ENCODE measurements around the gene FRG1.
"Not testable (repeated sequence)": the region's sequence is repeated elsewhere in the genome, so short reads cannot be mapped to it uniquely, and the experiment has no call there.

FRG1 gene

DNA sequence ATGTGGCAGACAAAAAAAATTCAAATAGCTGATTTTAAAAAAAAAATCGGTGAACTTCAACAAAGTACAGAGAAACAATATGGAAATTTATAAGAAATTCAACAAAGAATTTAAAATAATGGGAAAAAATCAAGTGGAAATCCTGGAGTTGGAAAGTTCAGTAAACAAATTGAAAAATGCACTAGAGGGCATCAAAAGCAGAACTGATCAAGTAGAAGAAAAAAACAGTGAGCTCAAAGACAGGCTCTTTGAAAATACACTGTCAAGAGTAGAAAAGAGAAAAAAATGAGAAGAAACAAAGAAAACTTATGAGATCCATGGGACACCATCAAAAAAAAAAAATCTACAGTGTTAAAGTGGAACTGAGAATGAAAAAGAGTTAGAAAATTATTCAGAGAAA is 19.6 kb upstream of the FRG1 start:
- TF ChIP-seq, protein P1, sequence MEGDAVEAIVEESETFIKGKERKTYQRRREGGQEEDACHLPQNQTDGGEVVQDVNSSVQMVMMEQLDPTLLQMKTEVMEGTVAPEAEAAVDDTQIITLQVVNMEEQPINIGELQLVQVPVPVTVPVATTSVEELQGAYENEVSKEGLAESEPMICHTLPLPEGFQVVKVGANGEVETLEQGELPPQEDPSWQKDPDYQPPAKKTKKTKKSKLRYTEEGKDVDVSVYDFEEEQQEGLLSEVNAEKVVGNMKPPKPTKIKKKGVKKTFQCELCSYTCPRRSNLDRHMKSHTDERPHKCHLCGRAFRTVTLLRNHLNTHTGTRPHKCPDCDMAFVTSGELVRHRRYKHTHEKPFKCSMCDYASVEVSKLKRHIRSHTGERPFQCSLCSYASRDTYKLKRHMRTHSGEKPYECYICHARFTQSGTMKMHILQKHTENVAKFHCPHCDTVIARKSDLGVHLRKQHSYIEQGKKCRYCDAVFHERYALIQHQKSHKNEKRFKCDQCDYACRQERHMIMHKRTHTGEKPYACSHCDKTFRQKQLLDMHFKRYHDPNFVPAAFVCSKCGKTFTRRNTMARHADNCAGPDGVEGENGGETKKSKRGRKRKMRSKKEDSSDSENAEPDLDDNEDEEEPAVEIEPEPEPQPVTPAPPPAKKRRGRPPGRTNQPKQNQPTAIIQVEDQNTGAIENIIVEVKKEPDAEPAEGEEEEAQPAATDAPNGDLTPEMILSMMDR (IDR thresholded peaks at IDR 0.05; ENCODE audit: unreplicated experiment in 3 of 3) = no peak
- Mint-ChIP-seq H3K9me3 (peaks cover 55% of the 10 kb centered on the region), H3K27me3 (ENCODE audit: low read depth) (no peaks in the 10 kb centered on the region), H3K27ac (no peak overlapping the region), H3K4me3 (no peak overlapping the region), H3K36me3 (ENCODE audit: low read depth) (peaks cover 2% of the 10 kb centered on the region), H3K4me1 (no peaks in the 10 kb centered on the region)

GRCh38 chr4:189926742-189927141 is 13.9 kb upstream of the FRG1 start:
- not testable (repeated sequence) for H3K4me1 Mint-ChIP-seq; H3K27me3 Mint-ChIP-seq (ENCODE audit: low read depth); H3K27ac Mint-ChIP-seq; H3K36me3 Mint-ChIP-seq (ENCODE audit: low read depth); H3K4me3 Mint-ChIP-seq
- H3K9me3 Mint-ChIP-seq = peaks cover 44% of the 10 kb centered on the region

- H3K9me3 Mint-ChIP-seq = peaks cover 9% of the 10 kb centered on the region
- no peaks in the 10 kb centered on the region for H3K27me3 Mint-ChIP-seq (ENCODE audit: low read depth)
- peak overlapping the region; percentile 83 to 98 (median 96) for H3K4me3 Mint-ChIP-seq
- TF ChIP-seq, protein P1 (IDR thresholded peaks at IDR 0.05; ENCODE audit: unreplicated experiment in 3 of 3) = no peak
- peaks cover 20% of the 10 kb centered on the region for H3K4me1 Mint-ChIP-seq
- peak overlapping the region; percentile 33 to 95 (median 92) for H3K27ac Mint-ChIP-seq
- H3K36me3 Mint-ChIP-seq (ENCODE audit: low read depth) = peaks cover 23% of the 10 kb centered on the region
These were observed 356 bp downstream of the FRG1 start for GRCh38 chr4:189941005-189941450.

GRCh38 chr4:189942412-189942811 is 1.7 kb downstream of the FRG1 start:
- not testable (repeated sequence) for H3K27me3 Mint-ChIP-seq (ENCODE audit: low read depth); H3K9me3 Mint-ChIP-seq
- peaks cover 29% of the 10 kb centered on the region for H3K36me3 Mint-ChIP-seq (ENCODE audit: low read depth)
- H3K4me1 Mint-ChIP-seq = peaks cover 20% of the 10 kb centered on the region
- peak overlapping the region in 1 of 3 experiments; percentile 27 for H3K27ac Mint-ChIP-seq
- H3K4me3 Mint-ChIP-seq = peak overlapping the region; percentile 67 to 84 (median 82)

DNA sequence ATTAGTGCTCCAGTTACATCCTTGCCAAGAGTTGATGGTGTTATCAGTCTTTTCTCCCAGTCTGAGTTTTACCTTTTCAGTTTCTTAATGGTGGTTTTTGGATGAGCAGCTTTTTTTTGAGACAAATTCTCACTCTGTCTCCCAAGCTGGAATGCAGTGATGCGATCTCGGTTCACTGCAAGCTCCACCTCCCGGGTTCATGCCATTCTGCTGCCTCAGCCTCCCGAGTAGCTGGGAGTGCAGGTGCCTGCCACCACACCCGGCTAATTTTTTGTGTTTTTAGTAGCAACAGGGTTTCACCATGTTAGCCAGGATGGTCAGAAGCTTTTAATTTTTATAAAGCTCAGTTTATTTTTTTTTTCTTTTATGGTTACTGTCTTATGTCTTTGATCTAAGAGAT is 3.4 kb downstream of the FRG1 start:
- peaks cover 33% of the 10 kb centered on the region for H3K36me3 Mint-ChIP-seq (ENCODE audit: low read depth)
- peaks cover 20% of the 10 kb centered on the region for H3K4me1 Mint-ChIP-seq
- H3K9me3 Mint-ChIP-seq; H3K27me3 Mint-ChIP-seq (ENCODE audit: low read depth); H3K4me3 Mint-ChIP-seq; H3K27ac Mint-ChIP-seq: not testable (repeated sequence)

DNA sequence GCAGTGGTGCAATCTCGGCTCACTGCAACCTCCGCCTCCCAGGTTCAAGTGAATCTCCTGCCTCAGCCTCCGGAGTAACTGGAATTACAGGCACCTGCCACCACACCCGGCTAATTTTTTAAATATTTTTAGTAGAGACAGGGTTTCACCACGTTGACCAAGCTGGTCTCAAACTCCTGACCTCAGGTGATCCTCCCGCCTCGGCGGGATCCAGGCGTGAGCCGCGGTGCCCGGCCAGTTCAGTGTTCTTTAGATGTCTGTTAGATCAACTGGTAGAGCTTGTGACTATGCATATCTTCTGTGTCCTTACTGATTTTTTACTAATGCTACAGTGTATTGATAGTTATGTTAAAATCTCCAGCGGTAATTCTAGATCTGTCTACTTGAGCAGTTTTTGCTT is 6.2 kb downstream of the FRG1 start:
- not testable (repeated sequence) for H3K9me3 Mint-ChIP-seq; H3K27ac Mint-ChIP-seq; H3K27me3 Mint-ChIP-seq (ENCODE audit: low read depth); H3K4me3 Mint-ChIP-seq; H3K4me1 Mint-ChIP-seq
- H3K36me3 Mint-ChIP-seq (ENCODE audit: low read depth) = peaks cover 36% of the 10 kb centered on the region

- H3K9me3 Mint-ChIP-seq; H3K4me1 Mint-ChIP-seq; H3K27ac Mint-ChIP-seq; H3K27me3 Mint-ChIP-seq (ENCODE audit: low read depth); H3K4me3 Mint-ChIP-seq: not testable (repeated sequence)
- H3K36me3 Mint-ChIP-seq (ENCODE audit: low read depth) = peaks cover 35% of the 10 kb centered on the region
These were observed 7.8 kb downstream of the FRG1 start for GRCh38 chr4:189948486-189948885.

- not testable (repeated sequence) for H3K4me3 Mint-ChIP-seq; H3K27ac Mint-ChIP-seq; H3K27me3 Mint-ChIP-seq (ENCODE audit: low read depth); H3K4me1 Mint-ChIP-seq
- Mint-ChIP-seq H3K36me3 (ENCODE audit: low read depth) (peaks cover 22% of the 10 kb centered on the region), H3K9me3 (peaks cover 44% of the 10 kb centered on the region)
These were observed 28.6 kb downstream of the FRG1 start for GRCh38 chr4:189969291-189969690.

- TF ChIP-seq, protein P1 (IDR thresholded peaks at IDR 0.05; ENCODE audit: unreplicated experiment in 3 of 3) = no peak
- H3K36me3 Mint-ChIP-seq (ENCODE audit: low read depth) = no peaks in the 10 kb centered on the region
- H3K27ac Mint-ChIP-seq = no peak overlapping the region
- peaks cover 19% of the 10 kb centered on the region for H3K9me3 Mint-ChIP-seq
- H3K27me3 Mint-ChIP-seq (ENCODE audit: low read depth) = no peaks in the 10 kb centered on the region
- H3K4me1 Mint-ChIP-seq = no peaks in the 10 kb centered on the region
- H3K4me3 Mint-ChIP-seq = no peak overlapping the region
These were observed 33.0 kb downstream of the FRG1 start for GRCh38 chr4:189973646-189974045.

All from nephron (organoid).